H9 (cell line): Measurements from ENCODE around the gene ESPNL. TPM values are rescaled to one million over a fixed set of nuclear protein-coding genes. Genes with fewer than 3 reads are reported as not detected.

Experiments
- DNase-seq: peaks from one replicate; pipeline ENCODE4 v3.0.0-alpha.2; 2017
- H2AFZ ChIP-seq: one replicate; pipeline ENCODE4 v1.6.1; 2013; ENCODE audit warnings: mild to moderate bottlenecking, low read length, control low read depth, moderate library complexity
- H2AK5ac ChIP-seq: 2 replicates; pipeline ENCODE4 v1.6.1; 2013; ENCODE audit warnings: low read length, control low read depth, mixed read lengths; ENCODE audit not compliant: insufficient read length
- H2BK120ac ChIP-seq: one replicate; pipeline ENCODE4 v1.6.1; 2013; ENCODE audit warnings: low read depth, mild to moderate bottlenecking, low read length, control low read depth, inconsistent platforms; ENCODE audit not compliant: poor library complexity, severe bottlenecking
- H2BK12ac ChIP-seq: 2 replicates; pipeline ENCODE4 v1.6.1; 2013; ENCODE audit warnings: low read length, control low read depth, mixed read lengths, low read depth; ENCODE audit not compliant: insufficient read length
- H2BK15ac ChIP-seq: 2 replicates; pipeline ENCODE4 v1.6.1; 2013; ENCODE audit warnings: low read depth, low read length, control low read depth
- H2BK20ac ChIP-seq: one replicate; pipeline ENCODE4 v1.6.1; 2013; ENCODE audit warnings: low read depth, mild to moderate bottlenecking, low read length, control low read depth, inconsistent platforms; ENCODE audit not compliant: poor library complexity, severe bottlenecking
- H2BK5ac ChIP-seq: 2 replicates; pipeline ENCODE4 v1.6.1; 2013; ENCODE audit warnings: low read length, control low read depth, mixed read lengths; ENCODE audit not compliant: insufficient read length
- H3K14ac ChIP-seq: 2 replicates; pipeline ENCODE4 v1.6.1; 2013; ENCODE audit warnings: low read length, control low read depth; ENCODE audit not compliant: insufficient read depth
- H3K18ac ChIP-seq: 2 replicates; pipeline ENCODE4 v1.6.1; 2013; ENCODE audit warnings: low read depth, mild to moderate bottlenecking, mixed read lengths, low read length, control low read depth; ENCODE audit not compliant: insufficient read length
- H3K23ac ChIP-seq: 2 replicates; pipeline ENCODE4 v1.6.1; 2013; ENCODE audit warnings: low read length, control low read depth, mixed read lengths, low read depth; ENCODE audit not compliant: insufficient read length
- H3K23me2 ChIP-seq: 2 replicates; pipeline ENCODE4 v1.6.1; 2013; ENCODE audit warnings: low read depth, mild to moderate bottlenecking, mixed read lengths, low read length, control low read depth; ENCODE audit not compliant: insufficient read length, poor library complexity, severe bottlenecking
- H3K27ac ChIP-seq: 2 replicates; pipeline ENCODE4 v1.5.1; 2013; ENCODE audit warnings: low read length, control low read depth, mixed read lengths, low read depth; ENCODE audit not compliant: insufficient read length
- H3K27me3 ChIP-seq: 2 replicates; pipeline ENCODE4 v1.6.1; 2013; ENCODE audit warnings: low read length, control low read depth, inconsistent platforms; ENCODE audit not compliant: insufficient read depth
- H3K4ac ChIP-seq: 2 replicates; pipeline ENCODE4 v1.6.1; 2013; ENCODE audit warnings: low read depth, mild to moderate bottlenecking, control low read depth, inconsistent platforms, low read length, moderate library complexity
- H3K4me1 ChIP-seq: 2 replicates; pipeline ENCODE4 v1.6.1; 2013; ENCODE audit warnings: low read length, control low read depth, inconsistent platforms; ENCODE audit not compliant: insufficient read depth
- H3K4me2 ChIP-seq: 2 replicates; pipeline ENCODE4 v1.6.1; 2013; ENCODE audit warnings: low read length, control low read depth, mixed read lengths; ENCODE audit not compliant: insufficient read length, insufficient read depth
- H3K56ac ChIP-seq: 2 replicates; pipeline ENCODE4 v1.6.1; 2013; ENCODE audit warnings: low read depth, mild to moderate bottlenecking, mixed read lengths, low read length, control low read depth; ENCODE audit not compliant: insufficient read length
- H3K79me1 ChIP-seq: 2 replicates; pipeline ENCODE4 v1.6.1; 2013; ENCODE audit warnings: low read depth, mild to moderate bottlenecking, moderate library complexity, low read length, control low read depth, inconsistent platforms; ENCODE audit not compliant: insufficient read depth, poor library complexity, severe bottlenecking
- H3K79me2 ChIP-seq: 2 replicates; pipeline ENCODE4 v1.6.1; 2013; ENCODE audit warnings: low read length, control low read depth, inconsistent platforms; ENCODE audit not compliant: insufficient read depth
- H3K9ac ChIP-seq: 2 replicates; pipeline ENCODE4 v1.6.1; 2013; ENCODE audit warnings: low read length, control low read depth, mixed read lengths; ENCODE audit not compliant: insufficient read length; ENCODE audit errors: extremely low read depth
- H3K9me3 ChIP-seq: one replicate; pipeline ENCODE4 v1.6.1; 2013; ENCODE audit warnings: low read depth, low read length, inconsistent platforms; ENCODE audit not compliant: control insufficient read depth
- H3T11ph ChIP-seq: one replicate; pipeline ENCODE4 v1.6.1; 2013; ENCODE audit warnings: mild to moderate bottlenecking, low read length, control low read depth, inconsistent platforms
- H4K20me1 ChIP-seq: one replicate; pipeline ENCODE4 v1.6.1; 2013; ENCODE audit not compliant: control insufficient read depth, insufficient read length, insufficient read depth
- H4K5ac ChIP-seq: 2 replicates; pipeline ENCODE4 v1.6.1; 2013; ENCODE audit warnings: low read depth, mild to moderate bottlenecking, mixed read lengths, low read length, control low read depth; ENCODE audit not compliant: insufficient read length
- H4K8ac ChIP-seq: replicated peaks from 2 replicates; pipeline ENCODE4 v1.6.1; 2013; ENCODE audit warnings: low read length, control low read depth, mixed read lengths, low read depth; ENCODE audit not compliant: insufficient read length
- H4K91ac ChIP-seq: 2 replicates; pipeline ENCODE4 v1.6.1; 2013; ENCODE audit warnings: low read depth, mild to moderate bottlenecking, moderate library complexity, mixed read lengths, low read length, control low read depth; ENCODE audit not compliant: insufficient read length
- H3K27ac Mint-ChIP-seq, 3 experiments: 2 replicates in 2 of 3; 3 replicates in 1 of 3; pipeline ENCODE4 v1.8.0; 2020 to 2021; ENCODE audit warnings: mixed read lengths in 3 of 3, mild to moderate bottlenecking in 1 of 3, moderate library complexity in 1 of 3
- H3K27me3 Mint-ChIP-seq: 2 replicates; pipeline ENCODE4 v1.8.0; 2021; ENCODE audit warnings: low read depth, mild to moderate bottlenecking, moderate library complexity, mixed read lengths
- H3K36me3 Mint-ChIP-seq, 3 experiments: 2 replicates in 2 of 3; 3 replicates in 1 of 3; pipeline ENCODE4 v1.8.0; 2020 to 2021; ENCODE audit warnings: low read depth in 3 of 3, mixed read lengths in 3 of 3; ENCODE audit not compliant: insufficient read depth in 1 of 3
- H3K4me1 Mint-ChIP-seq, 2 experiments: 2 replicates each; pipeline ENCODE4 v1.8.0; 2020; ENCODE audit warnings: mixed read lengths in 2 of 2
- H3K4me3 Mint-ChIP-seq, 2 experiments: 2 replicates in 1 of 2; 3 replicates in 1 of 2; pipeline ENCODE4 v1.8.0; 2020 to 2021; ENCODE audit warnings: mild to moderate bottlenecking in 2 of 2, mixed read lengths in 2 of 2, moderate library complexity in 1 of 2
- H3K9me3 Mint-ChIP-seq, 2 experiments: 2 replicates in 1 of 2; 3 replicates in 1 of 2; pipeline ENCODE4 v1.8.0; 2020; ENCODE audit warnings: mild to moderate bottlenecking in 2 of 2, mixed read lengths in 2 of 2, moderate library complexity in 1 of 2
- CTCF ChIP-seq: fragments of 200-600 bp; sonication (generic); conservative IDR thresholded peaks from 3 replicates; pipeline ENCODE4 v1.8.0; 2021; ENCODE audit warnings: antibody characterized with exemption, mild to moderate bottlenecking
- WGBS: extraction: QIAGEN DNeasy Blood & Tissue Kit; methylation state at CpG from one replicate; pipeline ENCODE4 v1.1.7; 2013; ENCODE audit warnings: missing lambda C conversion rate, low lambda C conversion rate, mixed read lengths; ENCODE audit not compliant: insufficient read length; ENCODE audit errors: extremely low coverage; 5-methylcytosine and 5-hydroxymethylcytosine counted together
- total RNA-seq: library from RNA; stranded (reverse); gene quantifications from 2 replicates; pipeline ENCODE4 v1.2.1, GENCODE V29; 2021

Gene ESPNL
- total RNA-seq, 1 experiment from 2014 or later, result 0.17 TPM

DNA sequence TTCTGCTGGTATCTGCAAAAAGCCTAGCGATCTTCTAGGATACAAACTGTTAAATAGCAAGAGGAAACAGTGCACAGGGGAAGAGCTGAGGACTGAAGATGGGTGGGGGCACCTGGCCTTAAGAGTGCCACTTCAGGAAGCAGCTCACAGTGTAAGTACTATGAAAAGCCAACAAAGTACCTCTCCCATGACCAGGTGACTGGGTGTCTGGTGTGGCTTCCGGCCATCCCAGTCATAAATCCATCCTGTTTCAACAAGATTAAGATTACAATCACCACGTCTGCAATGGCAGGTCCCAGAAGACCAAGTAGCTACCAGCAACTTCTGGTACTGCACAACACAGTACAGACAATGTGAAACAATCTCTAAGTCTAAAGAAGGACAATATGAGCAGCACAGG, 74.6 kb downstream of the ESPNL start:
- no peak for DNase-seq
- Histone ChIP-seq H3K4me1 (no peaks in the 10 kb centered on the region), H3K56ac (no peak overlapping the region), H3K4me2 (no peak overlapping the region), H3T11ph (no peak overlapping the region), H3K23ac (no peak overlapping the region), H3K4ac (no peak overlapping the region), H2BK20ac (no peak overlapping the region), H3K23me2 (no peaks in the 10 kb centered on the region), H4K91ac (no peak overlapping the region), H3K14ac (no peak overlapping the region), H2AK5ac (no peak overlapping the region), H2AFZ (no peak overlapping the region), H3K9ac (no peak overlapping the region), H3K79me2 (no peaks in the 10 kb centered on the region), H2BK120ac (no peak overlapping the region), H3K18ac (no peak overlapping the region), H3K27me3 (no peaks in the 10 kb centered on the region), H2BK12ac (no peak overlapping the region), H4K8ac (no peak overlapping the region), H3K9me3 (no peaks in the 10 kb centered on the region), H4K20me1 (no peaks in the 10 kb centered on the region), H3K27ac (no peak overlapping the region), H4K5ac (no peak overlapping the region), H2BK5ac (no peak overlapping the region), H2BK15ac (no peak overlapping the region), H3K79me1 (no peaks in the 10 kb centered on the region)
- Mint-ChIP-seq H3K36me3 (peaks cover 16 to 73% (median 58%) of the 10 kb centered on the region in 3 experiments; a peak in 6 of 7 replicates), H3K27me3 (no peaks in the 10 kb centered on the region), H3K4me3 (no peak overlapping the region), H3K27ac (no peak overlapping the region), H3K9me3 (no peaks in the 10 kb centered on the region), H3K4me1 (no peaks in the 10 kb centered on the region)
- no peak for TF ChIP-seq CTCF
- WGBS, result no CpG with 5 or more reads among the region's 3 CpGs
